GM19023 (cell line): ENCODE data around the gene HOXB1.
"Not testable (repeated sequence)": the region's sequence is repeated elsewhere in the genome, so short reads cannot be mapped to it uniquely, and the experiment has no call there.

Experiments
- ATAC-seq: cut with Tn5 transposase; IDR thresholded peaks from one replicate; pipeline ENCODE4 v1.9.1; 2021; ENCODE audit warnings: mild to moderate bottlenecking, moderate library complexity; ENCODE audit not compliant: unreplicated experiment

Gene HOXB1

DNA sequence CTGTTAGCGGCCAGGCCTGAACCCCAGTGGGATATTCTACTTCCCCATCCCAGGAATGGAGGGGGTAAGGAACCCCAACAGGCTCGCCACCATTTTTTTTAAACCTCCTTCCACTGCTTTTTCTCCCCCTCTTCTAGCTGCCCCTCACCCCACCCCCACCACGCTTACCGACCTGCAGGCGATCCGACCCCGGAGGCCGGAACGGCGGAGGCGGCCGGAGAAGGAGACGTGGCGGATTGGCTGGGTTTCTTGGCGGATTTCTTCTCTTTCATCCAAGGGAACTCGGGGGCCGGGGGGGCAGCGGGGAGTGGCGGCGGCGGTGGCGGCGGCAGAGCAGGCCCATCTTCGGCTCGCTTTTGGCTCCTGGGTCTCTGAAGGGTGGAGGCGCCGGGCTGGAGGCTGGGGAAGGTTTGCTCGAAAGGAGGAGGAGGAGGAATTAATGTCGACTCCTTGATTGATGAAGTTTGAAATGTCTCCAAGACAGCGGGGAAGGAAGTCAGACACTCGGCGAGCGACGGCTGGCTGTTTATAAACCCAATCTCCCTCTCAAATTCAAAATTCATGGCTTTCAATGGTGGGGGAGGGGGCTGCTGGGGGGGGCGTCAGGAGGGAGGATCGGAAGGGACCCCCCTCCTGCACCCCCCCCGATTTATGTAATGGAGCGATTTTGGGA lies 13.7 kb upstream of the HOXB1 start:
- ATAC-seq, result no peak

DNA sequence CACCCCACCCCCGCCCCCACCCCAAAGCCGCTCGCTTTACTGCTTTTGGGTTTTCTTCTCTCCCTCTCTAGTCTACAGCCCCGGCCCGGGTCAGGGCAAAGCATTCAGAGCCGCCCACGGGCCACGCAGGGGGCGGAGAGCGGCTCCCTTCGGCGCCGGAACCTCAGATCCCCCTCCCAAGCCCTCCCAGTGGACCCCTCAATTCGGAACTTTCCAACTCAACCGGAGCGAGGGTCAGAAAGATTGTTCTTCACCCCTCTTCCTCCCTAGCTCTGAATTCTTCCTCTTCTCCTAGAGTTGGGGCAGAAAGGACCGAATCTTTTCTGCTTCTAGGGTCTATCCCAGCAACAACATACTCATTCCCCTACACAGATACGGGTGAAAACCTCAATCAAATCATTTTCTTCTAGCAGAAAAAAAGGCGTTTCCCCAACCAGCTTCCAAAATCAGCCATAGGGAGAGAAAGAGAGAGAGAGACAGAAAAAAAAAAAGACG lies 13.1 kb upstream of the HOXB1 start:
- ATAC-seq, result peak; percentile 35

DNA sequence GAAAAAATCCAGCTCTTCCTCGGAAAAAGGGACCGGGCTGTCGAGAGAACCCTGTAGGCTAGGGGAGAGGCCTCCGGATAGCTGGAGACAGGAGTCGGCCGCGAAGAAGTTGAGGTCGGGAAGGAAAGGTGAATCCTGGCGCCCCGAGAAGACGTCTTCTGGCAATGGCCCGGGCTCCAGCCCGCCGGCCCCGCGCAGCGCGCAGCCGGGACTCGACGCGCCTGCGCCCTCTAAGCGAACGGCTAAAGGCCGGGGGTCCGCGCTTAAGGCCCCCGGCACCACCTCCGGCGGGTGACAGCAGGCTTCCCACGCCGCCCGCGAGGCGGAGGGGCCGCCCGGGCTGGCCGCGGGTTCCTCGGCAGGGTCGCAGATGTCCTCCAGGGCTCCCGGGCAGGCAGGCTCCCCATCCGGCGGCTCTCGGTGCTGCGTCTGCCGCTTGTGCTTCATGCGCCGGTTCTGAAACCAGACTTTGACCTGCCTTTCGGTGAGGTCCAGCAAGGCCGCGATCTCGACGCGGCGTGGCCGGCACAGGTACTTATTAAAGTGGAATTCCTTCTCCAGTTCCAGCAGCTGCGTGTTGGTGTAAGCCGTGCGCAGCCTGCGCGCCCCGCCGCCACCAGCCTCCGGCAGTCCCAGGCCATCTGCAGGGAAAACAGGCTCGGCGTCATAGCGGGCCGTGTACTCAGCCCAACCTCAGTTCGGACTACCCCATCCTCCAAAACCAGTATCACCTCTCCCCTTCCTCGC lies 12.5 kb upstream of the HOXB1 start:
- peak; percentile 52 for ATAC-seq

DNA sequence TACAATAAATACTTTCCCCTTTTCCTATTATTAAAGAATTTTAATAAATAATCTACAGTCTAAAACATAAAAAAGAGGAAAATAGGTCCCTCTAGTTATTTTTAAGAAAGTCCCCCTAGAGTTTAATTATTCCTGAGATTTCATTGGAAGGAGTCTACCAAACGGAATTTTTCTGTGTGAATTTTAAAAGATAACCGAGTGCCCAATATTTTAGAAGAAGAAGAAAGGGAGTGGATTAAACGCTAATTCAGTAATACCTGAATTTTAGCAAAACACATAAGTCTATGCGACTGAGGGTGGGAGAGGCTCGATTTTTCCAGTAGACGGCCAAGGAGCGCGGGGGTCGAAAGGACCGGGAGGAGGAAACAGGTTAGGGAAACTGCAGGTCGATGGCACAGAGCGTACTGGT lies 11.9 kb upstream of the HOXB1 start:
- ATAC-seq, result no peak

DNA sequence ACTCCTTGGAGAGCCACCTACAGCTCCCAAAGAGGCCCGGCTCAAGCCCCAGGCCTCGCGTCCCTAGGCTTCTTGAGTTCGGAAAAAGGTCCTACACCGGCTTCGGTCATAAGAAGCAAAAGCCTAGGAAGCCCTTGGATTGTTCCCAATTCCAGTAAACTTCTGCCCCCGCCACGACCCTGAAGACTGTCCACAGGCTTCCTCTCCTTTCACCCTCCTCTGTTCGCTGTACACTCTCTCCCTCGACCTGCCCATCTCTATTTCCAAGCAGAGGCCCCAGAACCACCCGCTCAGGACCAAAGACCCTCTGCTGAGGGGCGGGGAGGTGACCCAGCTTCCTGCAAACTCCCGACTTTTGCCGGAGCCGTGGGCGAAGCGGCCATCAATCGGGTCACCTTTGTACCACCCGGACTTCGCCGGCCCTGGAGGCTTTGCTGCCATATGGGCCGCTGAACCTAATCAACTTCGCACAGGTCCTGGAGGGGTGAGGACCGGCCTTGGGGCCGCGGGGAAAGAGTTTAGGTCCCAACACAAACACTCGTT lies 11.4 kb upstream of the HOXB1 start:
- ATAC-seq, result no peak

DNA sequence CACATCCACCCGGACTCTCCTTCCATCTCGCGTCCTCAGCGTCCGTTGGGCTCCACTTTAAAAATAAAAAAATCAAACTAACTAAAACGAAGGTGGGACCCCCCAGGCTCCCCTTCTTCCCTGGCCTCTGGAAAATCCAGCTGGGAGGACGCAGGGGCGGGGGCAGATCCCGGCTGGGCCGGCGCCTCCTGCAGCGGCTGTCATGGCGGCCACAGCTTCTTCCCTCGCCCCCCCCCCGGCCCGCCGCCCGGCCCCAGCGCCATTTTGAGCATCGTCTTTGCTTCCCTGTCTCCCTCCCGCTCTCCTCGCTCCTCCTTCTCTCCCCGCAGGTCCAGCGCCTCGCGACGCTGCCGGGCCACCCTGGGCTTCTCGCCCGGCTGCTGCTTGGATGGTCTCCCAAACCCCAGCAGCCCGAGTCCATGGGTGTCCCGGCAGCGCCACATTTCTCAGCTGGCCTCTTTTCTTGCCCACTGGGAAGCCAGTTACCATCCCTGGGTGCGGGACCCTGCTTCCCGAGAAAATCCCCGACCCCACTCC lies 10.8 kb upstream of the HOXB1 start:
- ATAC-seq, result no peak

DNA sequence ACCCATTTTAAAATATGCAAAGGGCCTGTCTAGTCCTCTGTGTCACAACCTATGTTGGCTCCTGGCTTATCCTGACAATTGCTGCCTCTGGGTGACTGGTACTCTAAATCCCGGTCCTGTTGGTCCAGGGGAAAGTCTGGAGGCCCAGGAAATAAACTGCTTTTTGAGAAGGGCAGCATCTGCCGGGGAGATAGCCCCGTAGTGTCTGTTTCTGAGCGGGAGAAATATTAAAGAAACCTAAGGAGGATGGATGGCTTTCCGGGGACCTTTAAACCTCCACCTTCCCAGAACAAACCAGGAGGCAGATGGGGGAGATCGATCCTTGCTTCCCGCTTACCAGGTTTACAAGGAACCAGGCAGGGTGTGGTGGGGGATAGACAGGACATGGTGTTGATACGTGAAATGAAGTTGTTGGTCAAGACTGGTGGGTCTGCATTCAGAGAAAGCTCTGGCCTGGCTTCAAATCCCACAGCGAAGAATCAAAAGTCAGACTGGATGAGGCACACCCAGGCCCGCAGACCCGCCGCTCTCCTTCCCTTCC lies 10.3 kb upstream of the HOXB1 start:
- no peak for ATAC-seq

DNA sequence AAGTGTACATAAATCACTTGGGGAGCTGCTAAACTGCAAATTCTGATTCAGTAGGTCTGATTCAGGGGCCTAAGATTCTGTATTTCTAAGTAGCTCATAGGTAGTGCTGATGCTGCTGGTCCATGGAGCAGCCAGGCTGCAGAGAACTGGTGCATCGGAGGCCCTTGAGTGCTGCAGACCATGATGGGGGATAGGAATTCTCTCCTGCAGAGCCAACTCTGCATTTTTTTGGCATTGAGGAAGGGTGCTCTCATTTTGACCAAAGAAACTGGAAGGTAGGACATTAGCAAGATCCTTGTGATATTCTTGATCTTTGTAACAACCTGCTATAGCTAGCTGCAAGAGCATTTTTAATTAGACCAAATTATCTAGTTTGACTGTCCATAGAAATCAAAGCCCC lies 9.4 kb upstream of the HOXB1 start:
- no peak for ATAC-seq

DNA sequence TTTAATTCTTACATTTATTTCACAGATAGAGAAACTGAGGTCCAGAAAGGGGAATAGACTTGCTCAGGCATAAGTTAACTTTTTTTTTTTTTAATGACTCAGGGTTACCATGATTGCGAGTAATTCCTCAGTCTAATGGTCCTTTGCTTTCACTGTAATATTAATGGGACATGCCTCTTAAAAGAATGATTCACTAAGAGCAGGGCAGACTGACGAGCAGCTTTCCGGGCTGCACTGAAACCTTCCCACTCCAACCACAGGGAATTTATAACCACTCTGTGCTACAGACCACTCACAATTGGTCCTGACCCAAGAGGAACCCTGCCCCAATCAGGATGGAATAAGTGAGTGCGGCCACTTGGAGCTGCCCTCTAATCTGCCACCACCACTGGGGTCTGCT lies 8.4 kb upstream of the HOXB1 start:
- no peak for ATAC-seq

DNA sequence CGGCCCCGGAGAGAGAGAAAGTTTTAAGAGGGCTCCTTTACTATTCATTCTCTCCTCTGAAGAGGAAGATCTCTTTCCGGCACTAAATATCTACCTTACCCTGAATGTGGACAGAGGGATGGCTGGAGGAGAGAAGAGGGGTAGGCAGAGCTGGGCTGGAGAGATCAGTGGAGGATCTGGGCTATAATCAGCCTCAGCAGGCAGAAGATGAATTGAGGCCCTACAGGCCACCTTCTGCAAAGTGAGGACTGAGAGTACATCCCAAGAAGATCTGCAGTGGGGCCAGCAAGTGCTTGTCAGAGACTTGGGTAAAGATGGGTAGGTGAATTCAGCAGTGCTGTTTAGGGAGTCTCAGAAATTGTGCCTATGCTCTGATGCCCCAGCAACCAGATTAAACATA lies 6.5 kb upstream of the HOXB1 start:
- ATAC-seq, result no peak

DNA sequence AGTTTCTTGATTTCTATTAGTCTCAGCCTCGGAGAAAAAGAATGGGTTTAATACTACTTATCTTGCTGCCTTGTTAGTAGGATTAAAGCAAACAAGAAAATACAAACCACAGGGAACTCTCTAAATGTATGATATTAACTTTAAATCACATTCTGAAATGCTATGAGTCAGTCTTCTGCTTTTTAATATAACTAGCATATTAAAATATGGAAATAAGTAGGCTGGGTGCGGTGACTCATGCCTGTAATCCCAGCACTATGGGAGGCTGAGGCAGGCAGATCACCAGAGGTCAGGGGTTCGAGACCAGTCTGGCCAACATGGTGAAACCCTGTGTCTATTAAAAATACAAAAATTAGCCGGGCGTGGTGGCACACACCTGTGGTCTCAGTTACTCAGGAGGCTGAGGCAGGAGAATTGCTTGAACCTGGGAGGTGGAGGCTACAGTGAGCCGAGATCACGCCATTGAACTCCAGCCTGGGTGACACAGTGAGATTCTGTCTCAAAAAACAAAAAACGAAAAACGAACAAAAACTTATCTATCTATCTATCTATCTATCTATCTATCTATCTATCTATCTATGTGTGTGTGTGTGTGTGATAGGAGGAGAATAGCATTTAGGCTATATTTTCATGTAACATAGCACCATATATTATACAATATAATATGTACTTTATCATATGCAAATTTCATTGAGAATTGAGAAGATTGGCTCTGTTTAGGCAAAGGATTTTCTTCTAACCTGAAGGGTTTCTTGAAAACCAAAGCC lies 5.2 kb upstream of the HOXB1 start:
- not testable (repeated sequence) for ATAC-seq

DNA sequence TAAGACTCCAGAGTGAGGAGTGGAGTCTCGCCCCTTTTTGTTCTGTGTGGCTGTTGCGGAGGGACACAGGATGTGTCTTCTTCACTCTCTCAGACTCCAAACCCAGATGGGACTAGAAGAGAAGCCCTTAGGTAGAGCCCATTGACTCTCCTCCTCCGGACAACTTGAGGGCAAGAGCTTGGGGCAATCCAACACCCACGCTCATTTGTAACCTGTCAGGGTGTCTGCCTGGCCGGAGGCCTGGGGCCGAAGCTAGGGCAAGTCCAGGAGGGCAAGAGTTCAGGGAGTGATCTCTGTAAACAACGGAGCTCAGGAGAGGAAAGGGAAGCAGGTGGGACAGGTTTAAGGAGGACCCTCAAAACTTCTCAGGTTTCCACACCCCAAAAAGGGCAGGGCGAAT lies 1.4 kb upstream of the HOXB1 start:
- ATAC-seq, result no peak

DNA sequence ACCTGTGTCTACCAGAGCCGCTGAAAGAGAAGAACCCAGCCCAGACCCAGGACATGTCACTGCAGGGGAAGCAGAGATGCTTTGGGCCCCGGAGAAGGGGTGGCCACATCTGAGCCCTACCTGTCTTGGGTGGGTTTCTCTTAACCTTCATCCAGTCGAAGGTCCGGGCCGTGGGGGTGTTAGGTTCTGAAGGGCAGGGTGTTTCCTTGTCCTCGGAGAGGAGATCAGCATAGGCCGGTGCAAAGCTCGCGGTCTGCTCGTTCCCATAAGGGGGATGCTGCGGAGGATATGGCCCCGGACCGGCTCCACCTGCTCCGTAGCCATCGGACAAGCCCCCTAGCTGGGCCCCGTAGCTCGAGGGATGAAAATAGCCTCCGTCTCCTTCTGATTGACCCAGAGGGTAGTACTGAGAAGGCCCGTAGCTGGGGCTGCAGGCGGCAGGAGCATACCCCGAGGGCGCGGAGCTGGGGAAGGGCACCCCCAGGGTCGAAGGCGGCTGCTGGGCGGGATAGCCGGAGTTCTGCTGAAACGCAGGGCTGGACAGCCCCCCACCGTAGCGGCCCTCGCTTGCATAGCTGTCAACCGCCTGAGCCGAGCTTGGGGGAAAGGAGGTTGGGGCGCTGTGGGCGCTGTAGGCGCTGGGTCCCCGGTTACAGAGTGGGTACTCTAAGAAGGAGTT lies 464 bp downstream of the HOXB1 start:
- ATAC-seq, result no peak

DNA sequence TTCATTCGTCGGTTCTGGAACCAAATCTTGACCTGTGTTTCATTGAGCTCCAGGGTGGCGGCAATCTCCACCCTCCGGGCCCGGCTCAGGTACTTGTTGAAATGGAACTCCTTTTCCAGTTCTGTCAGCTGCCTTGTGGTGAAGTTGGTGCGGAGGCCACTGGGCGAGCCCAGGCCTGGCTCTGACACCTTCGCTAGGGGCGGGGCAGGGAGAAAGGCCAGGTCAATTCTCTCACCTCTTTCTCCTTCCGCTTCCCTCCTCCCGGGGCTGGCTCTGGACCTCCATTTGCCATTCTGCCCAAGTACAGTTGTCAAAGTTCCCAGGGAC lies 1.2 kb downstream of the HOXB1 start:
- no peak for ATAC-seq

DNA sequence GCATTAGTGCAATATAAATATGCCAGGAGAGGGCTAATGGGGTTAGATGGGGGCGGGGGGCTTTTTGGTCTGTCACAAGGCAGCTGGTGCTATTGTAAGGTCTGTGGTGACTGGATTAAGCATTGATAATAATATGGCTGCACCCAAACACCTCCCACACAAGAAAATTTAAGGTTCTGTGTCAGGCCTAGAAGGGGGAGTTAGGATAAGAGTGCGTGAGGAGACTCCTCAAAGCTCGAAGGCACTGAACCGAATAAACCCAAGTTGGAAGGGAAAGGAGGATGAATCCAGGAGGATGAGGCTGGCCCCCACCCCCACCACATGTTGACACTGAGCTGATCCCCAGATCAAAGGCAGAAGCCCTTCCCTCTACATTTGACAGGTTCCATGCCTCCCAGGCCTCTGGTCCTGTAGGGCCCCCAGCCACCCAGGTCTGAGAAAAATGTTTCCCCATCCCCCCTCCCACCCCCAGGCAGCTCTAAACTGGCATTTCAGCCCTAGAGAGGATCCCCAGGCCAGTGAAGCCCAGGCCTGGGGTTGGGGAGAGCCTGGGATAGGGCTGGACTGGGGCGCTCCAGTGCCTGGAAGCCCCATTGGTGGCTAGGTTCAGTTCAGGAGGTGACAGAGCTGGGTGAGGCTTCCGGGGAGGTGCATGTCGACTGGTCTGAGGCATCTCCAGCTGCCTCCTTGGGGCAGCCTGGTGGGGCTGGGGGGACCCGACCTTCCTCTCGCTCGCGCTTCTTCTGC lies 1.7 kb downstream of the HOXB1 start:
- no peak for ATAC-seq

DNA sequence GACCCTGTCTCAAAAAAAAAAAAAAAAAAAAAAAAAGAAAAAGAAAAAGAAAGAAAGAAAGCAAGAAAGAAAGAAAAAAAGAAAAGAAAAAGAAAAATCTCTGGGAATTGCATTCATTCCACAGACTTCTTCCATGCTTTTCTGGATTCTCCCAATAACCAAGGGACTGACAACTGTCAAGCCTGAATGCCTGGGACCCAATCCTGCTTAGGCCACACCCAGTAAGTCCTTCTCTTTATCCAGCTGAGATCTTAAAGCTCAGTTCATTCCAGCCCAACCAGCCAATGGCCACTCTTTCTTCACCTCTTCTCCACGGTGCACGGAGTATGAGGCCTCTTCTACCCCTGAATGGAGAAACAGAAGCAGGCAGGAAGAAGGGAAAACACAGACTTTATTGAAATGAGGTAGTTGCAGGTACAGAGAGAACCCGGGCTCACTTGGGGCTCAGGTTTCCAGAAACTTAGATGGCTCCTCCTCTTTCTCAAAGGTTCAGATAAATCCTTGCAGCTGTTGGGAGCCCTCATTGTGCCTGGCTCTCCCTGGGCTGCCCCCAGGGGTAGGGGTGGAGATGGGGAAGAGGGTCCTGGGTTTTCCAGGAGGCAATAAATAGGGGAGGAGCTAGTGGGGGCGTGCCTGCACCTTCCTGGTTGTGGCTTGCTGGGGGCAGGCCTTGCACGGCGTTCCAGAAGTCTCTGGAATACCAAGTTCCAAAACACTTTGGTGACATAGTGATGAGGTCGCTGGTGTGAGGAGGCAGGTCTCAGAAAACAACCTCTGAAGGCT lies 2.5 kb downstream of the HOXB1 start:
- ATAC-seq, result no peak

DNA sequence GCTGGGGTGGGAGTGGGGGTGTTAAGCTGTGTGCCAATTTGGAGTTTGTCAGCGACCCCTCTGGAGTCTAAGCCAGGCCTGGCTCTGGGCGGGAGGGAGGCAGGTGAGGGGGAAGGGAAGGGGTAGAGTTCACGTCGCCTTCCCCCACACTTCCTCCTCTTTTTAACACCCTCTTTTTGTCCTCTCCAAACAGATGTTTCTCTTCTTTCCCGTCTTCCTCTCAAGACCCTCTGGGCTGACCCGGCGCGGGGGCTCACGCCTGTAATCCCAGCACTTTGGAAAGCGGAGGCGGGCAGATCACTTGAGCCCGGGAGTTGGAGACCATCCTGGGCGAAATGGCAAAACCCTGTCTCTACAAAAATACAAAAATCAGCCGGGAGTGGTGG lies 3.3 kb downstream of the HOXB1 start:
- no peak for ATAC-seq

DNA sequence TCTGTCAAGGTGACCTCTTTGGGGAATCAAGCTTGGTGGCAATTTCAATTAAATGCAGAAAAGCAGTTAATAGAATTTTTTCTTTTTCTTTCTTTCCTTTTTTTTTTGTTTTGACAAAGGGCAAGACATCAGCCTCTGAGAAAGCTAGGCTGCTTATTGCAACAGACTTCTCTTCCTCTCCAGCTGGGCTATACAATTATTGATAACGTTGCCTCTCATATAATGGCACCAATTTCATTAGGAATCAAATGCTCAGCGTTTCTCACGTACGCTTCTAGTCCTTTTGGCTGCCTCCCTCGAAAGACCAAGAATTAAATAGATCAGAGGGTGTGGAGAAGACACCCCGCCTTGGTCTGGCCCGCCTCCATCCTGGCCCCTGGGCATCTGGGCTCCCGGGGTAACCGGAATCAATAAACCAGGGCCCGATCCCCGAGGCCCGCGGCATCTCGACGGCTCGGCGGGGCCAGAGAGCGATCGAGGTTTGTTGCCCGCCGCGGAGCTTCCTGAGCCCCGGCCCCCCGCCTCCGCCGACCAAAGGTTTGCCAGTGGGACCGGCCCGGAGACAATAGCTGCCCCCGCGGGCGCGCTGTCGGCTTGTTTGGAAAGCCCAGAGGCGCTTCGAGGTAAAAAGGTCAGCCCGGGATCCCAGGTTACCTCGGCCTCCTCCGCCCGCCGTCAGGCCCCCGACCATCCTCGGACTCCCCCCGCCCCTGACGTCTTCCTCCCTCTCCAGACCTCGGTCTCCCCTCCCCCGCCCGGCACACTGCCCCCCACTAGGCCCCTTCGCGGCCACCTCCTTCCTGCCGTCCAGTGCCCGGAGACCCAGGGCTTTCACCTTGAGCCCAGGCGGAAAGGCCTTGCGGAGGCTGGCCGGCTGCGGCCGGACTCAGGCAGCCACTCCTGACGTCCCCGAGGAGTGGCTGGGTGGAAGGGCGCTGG lies 3.9 kb downstream of the HOXB1 start:
- ATAC-seq, result no peak
